Activated B cell treated with CpG ODN at 0.5 μM for 24 hours (primary cell): Measurements from ENCODE around the gene B4GALNT2. TPM values are rescaled to one million over a fixed set of nuclear protein-coding genes. Genes with fewer than 3 reads are reported as not detected.
"Not testable (repeated sequence)": the region's sequence is repeated elsewhere in the genome, so short reads cannot be mapped to it uniquely, and the experiment has no call there.

Source experiments
- ATAC-seq: fragments of 200-7000 bp; cut with Tn5 transposase; one replicate; pipeline ENCODE4 v1.10.0; 2021; ENCODE audit warnings: low read depth, mild to moderate bottlenecking, moderate library complexity
- CTCF ChIA-PET: fragments of 350-600 bp; sonication (Branson Sonifier 250); formaldehyde crosslinking; loops from one replicate; lab custom pipeline; 2021; ENCODE audit warnings: antibody characterized with exemption; lab: Charles Lee
- POLR2A ChIA-PET: fragments of 350-600 bp; sonication (Branson Sonifier 250); formaldehyde crosslinking; loops from one replicate; lab custom pipeline; 2021; ENCODE audit warnings: antibody characterized with exemption; lab: Charles Lee
- DNase-seq: peaks from one replicate; pipeline ENCODE4 v3.0.0; 2022
- H3K27ac Mint-ChIP-seq: one replicate; pipeline ENCODE4 v1.8.0; 2020; ENCODE audit warnings: mixed read lengths
- H3K27me3 Mint-ChIP-seq: one replicate; pipeline ENCODE4 v1.8.0; 2021; ENCODE audit warnings: mixed read lengths
- H3K36me3 Mint-ChIP-seq: one replicate; pipeline ENCODE4 v1.8.0; 2021; ENCODE audit warnings: low read depth, mixed read lengths
- H3K4me1 Mint-ChIP-seq: one replicate; pipeline ENCODE4 v1.8.0; 2021; ENCODE audit warnings: mixed read lengths
- H3K4me3 Mint-ChIP-seq: one replicate; pipeline ENCODE4 v1.8.0; 2020; ENCODE audit warnings: mild to moderate bottlenecking, mixed read lengths
- H3K9me3 Mint-ChIP-seq: one replicate; pipeline ENCODE4 v1.8.0; 2020; ENCODE audit warnings: mixed read lengths
- CTCF ChIP-seq: fragments of 200-600 bp; IDR thresholded peaks from one replicate; pipeline ENCODE4 v1.8.0; 2022; ENCODE audit warnings: antibody characterized with exemption, mild to moderate bottlenecking
- intact Hi-C: fragments of 100-400 bp; cut with micrococcal nuclease; formaldehyde crosslinking; loops from one replicate; pipeline ENCODE4 v1.15.1; 2024
- total RNA-seq: library from RNA; stranded (reverse); gene quantifications from 2 replicates; pipeline ENCODE4 v1.2.3, GENCODE V29; 2022

B4GALNT2 gene
- total RNA-seq, 1 donor from 2014 or later: 0.09 TPM

DNA sequence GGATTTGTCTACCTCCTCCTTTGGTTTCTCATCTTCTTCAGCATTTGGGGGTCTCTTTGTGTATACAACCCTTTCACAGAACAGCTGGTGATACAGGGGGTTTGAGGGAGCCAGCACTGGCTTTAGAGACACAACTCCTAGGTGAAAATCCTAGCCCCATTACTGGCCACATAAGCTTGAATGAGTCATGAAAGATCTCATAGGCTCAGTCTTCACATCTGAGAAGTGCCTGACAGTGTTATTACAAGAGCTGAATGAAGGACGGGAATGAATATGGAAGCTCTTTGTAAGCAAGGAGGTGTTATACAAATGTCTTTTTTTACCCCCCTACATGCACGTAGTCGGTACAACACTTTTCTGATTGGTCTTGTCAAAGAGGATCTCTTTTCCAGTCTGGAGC is 1.7 kb upstream of the B4GALNT2 start:
- Mint-ChIP-seq H3K27ac (no peak overlapping the region), H3K27me3 (peaks cover 55% of the 10 kb centered on the region), H3K4me3 (no peak overlapping the region), H3K9me3 (no peaks in the 10 kb centered on the region), H3K36me3 (no peaks in the 10 kb centered on the region), H3K4me1 (peaks cover 10% of the 10 kb centered on the region)
- TF ChIP-seq CTCF: no peak
- DNase-seq (no peak), ATAC-seq (no peak)
- POLR2A ChIA-PET: no interaction called here
- intact Hi-C loops: loop anchor here (5.0 kb wide), 1 partner anchor 96 kb away; no protein-coding TSS in a partner anchor
- CTCF ChIA-PET: no interaction called here

DNA sequence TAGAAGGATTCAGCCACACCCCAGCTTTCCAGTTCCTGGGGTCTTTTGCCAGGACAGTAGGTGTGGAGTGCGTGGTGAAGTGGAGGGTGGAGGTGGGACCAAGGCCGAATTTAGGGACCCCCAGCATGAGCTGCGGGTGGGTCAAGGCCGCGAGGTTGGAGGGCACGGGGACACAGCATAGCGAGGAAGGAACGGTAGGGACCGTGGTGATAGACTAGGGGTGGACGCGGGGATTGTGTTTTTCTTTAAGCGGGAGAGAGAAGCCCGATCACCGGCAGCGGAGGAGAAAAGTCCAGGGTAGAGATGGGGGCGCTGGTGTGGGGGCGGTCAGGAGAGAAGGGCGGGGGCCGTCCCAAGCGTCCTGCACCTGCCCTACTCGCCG is 261 bp upstream of the B4GALNT2 start:
- Mint-ChIP-seq H3K9me3 (no peaks in the 10 kb centered on the region), H3K27ac (no peak overlapping the region), H3K4me1 (peaks cover 10% of the 10 kb centered on the region), H3K36me3 (no peaks in the 10 kb centered on the region), H3K4me3 (peak overlapping the region; percentile 16), H3K27me3 (peaks cover 55% of the 10 kb centered on the region)
- no peak for ATAC-seq
- no peak for DNase-seq
- no peak for TF ChIP-seq CTCF
- ChIA-PET CTCF (no interaction called here), POLR2A (no interaction called here)
- intact Hi-C loops: loop anchor here (5.0 kb wide), 1 partner anchor 95 kb away; no protein-coding TSS in a partner anchor

- DNase-seq: no peak
- ChIA-PET CTCF (interaction anchor here (0.7 kb wide), 1 partner anchor 385 kb away, joined by 3 read pairs; no protein-coding TSS in a partner anchor), POLR2A (no interaction called here)
- intact Hi-C loops: no loop called here
- H3K4me3 Mint-ChIP-seq: no peak overlapping the region
- H3K27ac Mint-ChIP-seq: no peak overlapping the region
- no peaks in the 10 kb centered on the region for H3K9me3 Mint-ChIP-seq
- H3K27me3 Mint-ChIP-seq: peaks cover 32% of the 10 kb centered on the region
- H3K4me1 Mint-ChIP-seq: peaks cover 10% of the 10 kb centered on the region
- ATAC-seq: no peak
- no peak for TF ChIP-seq CTCF
- H3K36me3 Mint-ChIP-seq: no peaks in the 10 kb centered on the region
These were observed 3.8 kb downstream of the B4GALNT2 start for GRCh38 chr17:49136335-49136734.

- H3K27ac Mint-ChIP-seq, H3K36me3 Mint-ChIP-seq, H3K4me3 Mint-ChIP-seq, H3K4me1 Mint-ChIP-seq, H3K9me3 Mint-ChIP-seq, ATAC-seq, CTCF ChIA-PET, intact Hi-C loops, DNase-seq, POLR2A ChIA-PET: not testable (repeated sequence)
- peaks cover 42% of the 10 kb centered on the region for H3K27me3 Mint-ChIP-seq
These were observed 13.1 kb downstream of the B4GALNT2 start for GRCh38 chr17:49145654-49146053.

DNA sequence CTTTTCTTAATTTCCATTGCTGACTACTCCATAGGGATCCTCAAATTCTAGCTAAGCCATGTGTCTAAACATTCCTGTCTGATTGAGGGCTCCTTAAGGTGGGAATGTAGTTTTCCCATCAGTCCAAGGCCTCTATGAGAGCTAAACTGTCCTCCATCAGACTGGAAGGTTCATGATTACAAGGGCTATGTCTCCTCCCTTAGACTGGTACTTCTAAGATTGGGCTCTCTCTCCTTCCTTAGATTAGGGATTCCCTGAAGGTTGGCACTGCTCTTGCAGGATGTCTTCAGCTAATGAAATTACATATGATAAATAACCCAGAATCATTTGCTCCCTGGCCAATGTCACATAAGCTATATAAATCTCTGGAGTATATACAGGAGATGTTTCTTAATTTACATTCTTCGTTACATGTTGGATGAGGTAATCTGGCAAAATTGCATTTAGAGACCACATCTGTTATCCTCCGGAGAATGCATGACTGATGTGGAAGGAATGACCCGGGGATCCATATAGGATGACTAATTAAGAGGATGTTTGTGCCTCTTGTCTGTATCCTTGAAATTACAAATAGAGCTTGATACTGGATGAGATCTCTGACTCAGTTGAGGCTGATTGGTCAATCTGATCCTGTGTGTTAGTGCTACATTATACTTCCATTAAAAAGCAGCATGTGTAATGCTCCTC is 14.2 kb downstream of the B4GALNT2 start:
- H3K27ac Mint-ChIP-seq: no peak overlapping the region
- no peak for TF ChIP-seq CTCF
- no peak for DNase-seq
- no peaks in the 10 kb centered on the region for H3K9me3 Mint-ChIP-seq
- no peaks in the 10 kb centered on the region for H3K36me3 Mint-ChIP-seq
- intact Hi-C loops: no loop called here
- H3K4me3 Mint-ChIP-seq: no peak overlapping the region
- no peaks in the 10 kb centered on the region for H3K4me1 Mint-ChIP-seq
- no peak for ATAC-seq
- CTCF ChIA-PET: interaction anchor here (1.0 kb wide), 1 partner anchor 116 kb away, joined by 3 read pairs; no protein-coding TSS in a partner anchor
- peaks cover 35% of the 10 kb centered on the region for H3K27me3 Mint-ChIP-seq
- POLR2A ChIA-PET: no interaction called here
